Measurements from ENCODE around the gene BPIFA3.
"Not testable (repeated sequence)": the region's sequence is repeated elsewhere in the genome, so short reads cannot be mapped to it uniquely, and the experiment has no call there.

Gene BPIFA3

GRCh38 chr20:33217052-33217451, at the start of gene BPIFA3:
BPIFA3 (plus strand) TSS chr20:33217352; CDS start chr20:33217537, 185 bp downstream.
- no peak for DNase-seq

DNA sequence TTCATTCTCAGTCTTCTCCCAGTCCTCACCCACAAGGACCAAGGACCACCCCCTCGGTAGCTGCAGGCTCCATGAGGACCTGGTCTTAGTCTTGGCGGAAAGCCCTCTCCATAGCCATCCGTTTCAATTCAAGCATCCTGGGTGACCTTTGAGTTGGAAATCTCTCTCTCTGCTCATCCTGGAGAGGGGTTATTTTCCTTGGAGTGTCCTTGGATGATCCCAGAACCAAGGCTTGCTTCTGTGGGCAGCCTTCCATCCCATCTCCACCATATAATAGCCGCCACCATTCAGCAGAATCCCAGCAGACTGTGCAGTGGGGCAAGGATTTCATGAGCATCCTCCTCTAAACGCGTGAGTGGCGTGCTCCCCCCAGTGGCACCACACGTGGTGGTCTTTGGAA, 49.3 kb upstream of the BPIFA3 start, which contains the start of gene BPIFA2:
TSS of gene BPIFA2 (plus strand) at position 301 of the 400 bp plus-strand sequence. CDS start 987 bp downstream, outside the sequence.
- DNase-seq, result no peak

GRCh38 chr20:33169176-33169794, 47.9 kb upstream of the BPIFA3 start:
- DNase-seq, result no peak

DNA sequence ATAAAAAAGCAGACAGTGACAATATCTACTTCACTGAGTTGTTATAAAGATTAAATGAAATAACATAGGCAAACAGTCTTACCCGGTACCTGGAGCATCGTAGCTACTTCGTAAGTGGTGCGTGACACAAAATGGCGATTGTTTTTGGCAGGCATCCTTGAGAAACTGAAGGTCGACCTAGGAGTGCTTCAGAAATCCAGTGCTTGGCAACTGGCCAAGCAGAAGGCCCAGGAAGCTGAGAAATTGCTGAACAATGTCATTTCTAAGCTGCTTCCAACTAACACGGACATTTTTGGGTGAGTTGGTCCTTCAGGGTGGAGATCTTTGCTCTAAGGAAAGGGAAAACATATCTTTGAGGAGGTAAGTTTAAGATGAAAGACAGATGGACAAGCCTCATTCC, 44.4 kb upstream of the BPIFA3 start:
- DNase-seq, result no peak

GRCh38 chr20:33175123-33175522, 42.0 kb upstream of the BPIFA3 start:
- no peak for DNase-seq

DNA sequence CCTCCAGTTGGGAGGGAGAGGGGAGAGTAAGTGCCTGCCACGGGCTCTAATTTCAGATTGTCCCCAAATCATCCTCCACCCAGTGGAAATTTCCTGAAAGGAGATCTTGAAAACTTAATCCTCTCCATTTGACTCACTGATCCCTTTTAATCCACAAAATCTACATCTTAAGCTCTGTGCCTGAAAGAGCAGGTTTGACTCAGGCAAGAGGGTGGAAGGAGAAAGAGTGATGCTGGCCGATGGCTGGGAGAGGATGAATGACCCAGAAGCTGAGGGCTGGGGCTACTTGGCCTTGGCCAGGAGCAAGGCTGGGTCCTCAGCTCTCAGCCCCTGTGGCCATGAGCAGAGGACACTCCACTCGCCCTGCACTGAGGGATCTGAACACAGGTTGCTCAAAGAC, 41.1 kb upstream of the BPIFA3 start:
- no peak for DNase-seq

- no peak for DNase-seq
Measured at GRCh38 chr20:33177866-33178265, 39.3 kb upstream of the BPIFA3 start.

GRCh38 chr20:33178726-33179125, 38.4 kb upstream of the BPIFA3 start:
- no peak for DNase-seq

DNA sequence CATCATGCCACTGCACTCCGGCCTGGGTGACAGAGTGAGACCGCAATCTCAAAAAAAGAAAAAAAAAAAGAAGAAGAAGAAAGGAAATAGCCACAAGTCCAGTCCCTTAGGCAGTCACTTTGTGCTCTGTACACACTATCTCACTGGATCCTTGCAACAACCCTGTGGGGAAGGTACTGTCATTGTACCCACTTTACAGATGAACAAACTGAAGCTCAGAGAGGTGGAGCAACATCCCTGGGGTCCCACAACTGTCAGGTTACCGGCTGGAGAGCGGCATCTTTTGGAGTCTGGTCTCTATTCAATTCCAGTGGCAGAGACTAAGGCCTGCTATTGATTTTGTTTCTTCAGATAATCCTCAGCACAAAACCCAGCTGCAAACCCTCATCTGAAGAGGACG, 37.0 kb upstream of the BPIFA3 start:
- DNase-seq, result no peak

DNA sequence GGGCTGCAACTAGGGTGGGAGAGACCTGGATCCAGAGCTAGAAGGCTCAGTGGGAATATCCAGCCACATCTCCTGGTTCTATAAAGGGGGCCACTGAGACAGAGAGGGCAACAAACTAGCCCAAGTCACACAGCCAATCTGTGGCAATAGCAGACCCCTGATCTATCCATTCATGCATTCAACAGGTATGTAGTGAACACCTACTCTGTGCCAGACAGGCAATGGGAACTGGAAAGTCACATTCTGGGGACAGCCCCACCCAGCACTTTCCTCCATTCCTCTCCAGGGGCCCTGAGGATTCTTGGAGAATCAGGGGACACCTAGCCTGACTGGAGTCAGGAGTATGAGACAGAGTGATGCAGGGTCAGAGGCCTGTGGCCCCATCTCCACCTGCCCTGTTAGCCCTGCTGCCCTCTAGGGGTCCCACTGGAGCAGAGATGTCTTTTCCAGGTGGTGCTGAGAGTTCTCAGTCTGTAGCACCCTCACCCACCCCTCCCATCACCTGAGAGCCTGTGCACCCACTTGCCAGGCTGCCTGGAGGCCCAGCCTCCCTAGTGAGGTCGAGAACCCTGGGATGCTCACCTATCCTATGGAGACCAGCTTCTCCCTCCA, 35.6 kb upstream of the BPIFA3 start:
- DNase-seq, result no peak

- no peak for DNase-seq
Measured at GRCh38 chr20:33183312-33183711, 33.8 kb upstream of the BPIFA3 start.

DNA sequence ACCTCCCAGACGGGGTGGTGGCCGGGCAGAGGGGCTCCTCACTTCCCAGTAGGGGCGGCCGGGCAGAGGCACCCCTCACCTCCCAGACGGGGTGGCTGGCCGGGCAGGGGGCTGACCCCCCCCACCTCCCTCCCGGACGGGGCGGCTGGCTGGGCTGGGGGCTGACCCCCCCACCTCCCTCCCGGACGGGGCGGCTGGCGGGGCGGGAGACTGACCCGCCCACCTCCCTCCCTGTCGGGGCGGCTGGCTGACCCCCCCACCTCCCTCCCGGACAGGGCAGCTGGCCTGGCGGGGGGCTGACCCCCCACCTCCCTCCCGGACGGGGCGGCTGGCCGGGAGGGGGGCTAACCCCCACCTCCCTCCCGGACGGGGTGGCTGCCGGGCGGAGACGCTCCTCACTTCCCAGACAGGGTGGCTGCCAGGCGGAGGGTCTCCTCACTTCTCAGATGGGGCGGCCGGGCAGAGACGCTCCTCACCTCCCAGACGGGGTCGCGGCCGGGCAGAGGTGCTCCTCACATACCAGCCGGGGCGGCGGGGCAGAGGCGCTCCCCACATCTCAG, 32.0 kb upstream of the BPIFA3 start:
- not testable (repeated sequence) for DNase-seq

- no peak for DNase-seq
Measured at GRCh38 chr20:33187491-33187890, 29.7 kb upstream of the BPIFA3 start.

DNA sequence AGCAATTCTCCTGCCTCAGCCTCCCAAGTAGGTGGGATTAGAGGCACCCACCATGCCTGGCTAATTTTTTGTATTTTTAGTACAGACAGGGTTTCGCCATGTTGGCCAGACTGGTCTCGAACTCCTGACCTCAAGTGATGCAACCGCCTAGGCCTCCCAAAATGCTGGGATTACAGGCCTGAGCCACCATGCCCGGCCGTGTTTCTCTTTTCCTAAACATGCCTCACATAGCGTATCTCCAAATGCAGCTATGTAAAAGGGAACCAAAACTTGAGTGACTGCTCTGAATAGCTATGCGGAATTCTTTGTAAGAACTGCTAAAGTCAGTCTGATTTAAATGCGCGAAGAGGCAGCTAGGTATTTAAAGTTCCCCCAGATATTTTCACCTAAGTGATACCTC, 28.7 kb upstream of the BPIFA3 start:
- DNase-seq, result no peak

DNA sequence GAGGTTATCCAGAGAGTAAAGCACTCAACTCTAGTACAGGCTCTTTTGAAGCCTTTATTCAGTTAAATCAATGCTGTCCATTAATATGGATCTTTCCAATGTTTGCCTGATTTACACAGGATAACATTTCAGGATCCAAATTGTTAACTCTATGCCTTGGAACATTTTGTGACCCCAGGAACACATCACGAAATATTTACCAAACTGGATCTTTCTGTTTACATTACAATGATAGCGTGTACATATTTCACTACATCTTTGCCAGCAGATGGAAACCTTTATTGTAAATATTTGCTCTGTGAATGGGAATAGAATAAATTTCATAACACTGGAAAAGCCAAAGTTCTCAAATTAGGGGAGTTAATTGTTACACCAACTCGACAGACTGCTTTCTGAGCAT, 25.7 kb upstream of the BPIFA3 start:
- no peak for DNase-seq

DNA sequence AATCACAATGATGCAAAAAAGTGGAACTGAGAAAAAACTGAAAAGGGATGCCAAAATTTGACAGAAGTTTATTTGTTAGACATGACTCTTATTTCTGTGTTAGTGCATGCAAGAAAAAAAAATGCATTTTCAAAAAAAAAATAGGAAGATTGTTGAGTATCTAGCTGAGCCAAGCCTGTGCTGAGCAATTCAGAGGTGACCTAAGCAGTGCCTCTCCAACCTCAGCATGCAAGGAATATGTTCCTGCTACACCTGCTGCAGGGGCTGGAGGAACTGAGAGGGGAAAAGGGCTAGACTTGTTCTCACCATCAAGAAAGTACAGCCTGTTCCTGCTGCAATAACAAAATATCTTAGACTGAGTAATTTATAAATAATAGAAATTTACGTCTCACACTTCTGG, 25.2 kb upstream of the BPIFA3 start:
- DNase-seq, result no peak

DNA sequence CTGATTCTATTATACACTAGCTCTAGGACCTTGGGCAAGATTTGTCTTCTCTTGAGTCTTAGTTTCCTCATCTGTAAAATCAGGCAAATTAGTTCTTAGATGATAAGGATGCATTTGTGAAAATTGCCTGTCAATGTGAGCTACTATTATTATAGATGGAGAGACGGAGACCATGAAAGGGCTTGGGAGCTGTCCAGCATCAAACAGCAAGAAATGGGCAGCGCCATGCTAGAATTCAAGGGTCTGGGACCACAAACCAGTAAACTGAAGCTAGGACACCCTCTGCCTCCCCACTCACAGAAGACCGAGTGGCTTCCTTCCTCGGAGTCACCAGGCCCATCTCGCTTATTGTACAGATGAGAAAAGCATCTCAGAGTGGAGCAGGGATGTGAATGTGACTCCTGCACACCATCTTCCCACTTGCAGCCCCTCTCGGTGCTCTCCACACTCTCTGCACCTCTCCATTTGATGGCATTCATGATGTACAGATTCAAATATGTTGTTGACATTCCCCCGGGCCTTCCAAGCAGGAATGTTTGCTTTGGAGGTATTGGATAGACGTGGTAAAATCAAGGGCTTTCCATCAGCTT, 24.1 kb upstream of the BPIFA3 start:
- DNase-seq, result no peak

- no peak for DNase-seq
Measured at GRCh38 chr20:33199026-33199425, 18.1 kb upstream of the BPIFA3 start.

DNA sequence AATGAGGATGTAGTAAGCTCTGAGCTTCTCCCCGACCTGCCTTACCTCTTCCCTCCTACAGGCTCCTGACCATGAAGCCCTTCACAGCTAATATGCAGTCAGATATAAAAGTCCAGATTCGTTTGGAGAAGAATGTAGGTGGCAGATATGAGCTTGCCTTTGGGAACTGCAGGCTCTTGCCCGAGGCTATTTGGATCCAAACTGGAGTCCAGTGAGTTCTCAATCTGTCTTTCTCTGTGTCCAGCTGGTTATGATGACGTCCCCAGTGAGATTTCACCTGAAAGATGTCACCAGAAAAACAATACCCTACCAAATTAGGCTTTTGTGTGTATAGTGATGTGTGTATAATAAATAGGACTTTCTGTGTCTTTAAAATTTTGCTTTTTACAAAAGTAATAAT, 14.7 kb upstream of the BPIFA3 start:
- peak in 2 of 14 donors; percentile 13 to 88 for DNase-seq

DNA sequence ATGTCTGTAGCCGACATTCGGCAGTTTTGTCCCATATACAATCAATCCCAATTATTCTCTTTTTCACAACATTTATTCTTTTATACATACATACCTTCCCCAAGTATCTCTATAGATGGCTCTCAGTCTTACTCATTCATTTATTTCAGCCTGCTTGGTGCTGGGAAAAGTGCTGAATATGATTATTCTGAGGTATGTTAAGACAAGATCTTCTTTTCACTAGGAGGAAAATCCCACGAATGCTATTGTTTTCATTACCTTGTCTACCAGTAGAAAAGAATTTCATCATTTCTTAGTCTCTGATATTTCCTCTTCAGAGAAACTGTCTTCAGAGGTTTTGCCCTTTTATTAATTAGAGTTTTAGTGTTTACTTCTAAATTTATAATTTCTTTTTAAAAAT, 13.7 kb upstream of the BPIFA3 start:
- no peak for DNase-seq

GRCh38 chr20:33209789-33210188, 7.4 kb upstream of the BPIFA3 start:
- DNase-seq, result peak in 9 of 14 donors; percentile 1 to 58 (median 10)

GRCh38 chr20:33210371-33210770, 6.8 kb upstream of the BPIFA3 start:
- no peak for DNase-seq

DNA sequence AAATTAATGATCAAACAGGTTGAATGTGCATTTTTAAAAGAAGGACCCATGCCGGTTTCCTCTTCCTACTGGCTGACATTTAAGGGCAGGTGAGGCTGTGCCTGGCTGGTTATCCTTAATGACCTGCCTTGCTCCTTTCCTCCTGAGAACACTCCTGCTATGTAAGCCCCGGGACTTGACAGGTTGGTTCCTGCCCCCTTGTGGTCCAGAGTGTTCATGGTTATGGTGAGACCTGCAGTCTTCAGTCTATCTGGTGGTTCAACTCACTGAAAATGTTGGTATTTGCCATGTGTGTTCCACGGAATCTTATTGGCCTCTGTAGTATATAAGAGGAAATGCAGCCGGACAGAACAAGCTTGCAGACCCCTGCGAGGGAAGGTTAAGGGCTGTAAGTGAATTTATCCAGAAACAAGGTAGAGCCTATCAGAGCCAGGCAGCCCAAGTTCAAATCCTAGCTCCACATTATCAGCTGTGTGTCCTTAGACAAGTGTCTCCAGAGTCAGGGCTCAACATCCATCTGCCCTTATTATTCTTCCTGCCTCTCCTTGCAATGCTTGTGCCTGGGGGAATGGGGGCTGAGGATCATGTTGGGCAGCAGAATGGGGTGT, 5.2 kb upstream of the BPIFA3 start:
- peak in 1 of 14 donors; percentile 62 for DNase-seq
